Suppressor macrophage treated with lipopolysaccharide for 1 hour (primary cell): ENCODE measurements around the gene NDUFV1.
"Not testable (repeated sequence)": the region's sequence is repeated elsewhere in the genome, so short reads cannot be mapped to it uniquely, and the experiment has no call there.

Source experiments
- DNase-seq, 3 donors: peaks; one replicate each; pipeline ENCODE4 v3.0.0-alpha.2; 2020 to 2022

NDUFV1 gene

GRCh38 chr11:67627812-67628624 lies 21.3 kb downstream of the NDUFV1 start:
- DNase-seq, result no peak

- no peak for DNase-seq
Measured at GRCh38 chr11:67628710-67629385, 22.1 kb downstream of the NDUFV1 start.

GRCh38 chr11:67629386-67630227 lies 22.9 kb downstream of the NDUFV1 start, which contains the start of gene NUDT8:
TSS of gene NUDT8 (minus strand) at chr11:67629937. CDS start at chr11:67629911, 26 bp downstream.
- peak; percentile 85 to 96 (median 92) for DNase-seq

GRCh38 chr11:67630228-67630942 lies 23.6 kb downstream of the NDUFV1 start:
- peak; percentile 97 to 100 (median 99) for DNase-seq

GRCh38 chr11:67630943-67631331 lies 24.2 kb downstream of the NDUFV1 start:
- DNase-seq, result no peak

- DNase-seq, result no peak
Measured at GRCh38 chr11:67631411-67631810, 24.7 kb downstream of the NDUFV1 start.

GRCh38 chr11:67631853-67632174 lies 25.1 kb downstream of the NDUFV1 start:
- no peak for DNase-seq

GRCh38 chr11:67632175-67632981 lies 25.6 kb downstream of the NDUFV1 start:
- DNase-seq, result no peak

GRCh38 chr11:67632982-67633755 lies 26.4 kb downstream of the NDUFV1 start:
- no peak for DNase-seq

- DNase-seq, result no peak
Measured at GRCh38 chr11:67633758-67634365, 27.1 kb downstream of the NDUFV1 start.

- no peak for DNase-seq
Measured at GRCh38 chr11:67634366-67635230, 27.9 kb downstream of the NDUFV1 start.

- DNase-seq, result no peak
Measured at GRCh38 chr11:67635231-67635521, 28.4 kb downstream of the NDUFV1 start.

GRCh38 chr11:67636962-67637361 lies 30.2 kb downstream of the NDUFV1 start:
- no peak for DNase-seq

- DNase-seq, result not testable (repeated sequence)
Measured at GRCh38 chr11:67637441-67637840, 30.7 kb downstream of the NDUFV1 start.

- DNase-seq, result no peak
Measured at GRCh38 chr11:67638535-67639437, 32.0 kb downstream of the NDUFV1 start.

GRCh38 chr11:67639438-67639859 lies 32.7 kb downstream of the NDUFV1 start, which contains the start of gene TBX10:
TSS of gene TBX10 (minus strand) at chr11:67639763. CDS start at chr11:67639472, 291 bp downstream.
- DNase-seq, result no peak

- DNase-seq, result peak; percentile 47 to 77 (median 66)
Measured at GRCh38 chr11:67640021-67640757, 33.5 kb downstream of the NDUFV1 start.
